Renal pelvis (tissue), 4 donors: Measurements from ENCODE around the gene OPCML. TPM values are rescaled to one million over a fixed set of nuclear protein-coding genes. Genes with fewer than 3 reads are reported as not detected.

Experiments used
- DNase-seq: peaks from one replicate; pipeline ENCODE4 v3.0.0-alpha.2; 2013
- polyA plus RNA-seq, 3 donors: library from polyadenylated mRNA; unstranded; fragments of 120-200 nt; gene quantifications; one replicate each; pipeline ENCODE4 v1.2.1, GENCODE V29; 2013; ENCODE audit not compliant: insufficient read length in 3 of 3

OPCML gene
- polyA plus RNA-seq, 3 donors = 9.9 to 14.8 (median 14.6) TPM

GRCh38 chr11:132983641-132983978 is 548.7 kb downstream of the OPCML start:
- no peak for DNase-seq

DNA sequence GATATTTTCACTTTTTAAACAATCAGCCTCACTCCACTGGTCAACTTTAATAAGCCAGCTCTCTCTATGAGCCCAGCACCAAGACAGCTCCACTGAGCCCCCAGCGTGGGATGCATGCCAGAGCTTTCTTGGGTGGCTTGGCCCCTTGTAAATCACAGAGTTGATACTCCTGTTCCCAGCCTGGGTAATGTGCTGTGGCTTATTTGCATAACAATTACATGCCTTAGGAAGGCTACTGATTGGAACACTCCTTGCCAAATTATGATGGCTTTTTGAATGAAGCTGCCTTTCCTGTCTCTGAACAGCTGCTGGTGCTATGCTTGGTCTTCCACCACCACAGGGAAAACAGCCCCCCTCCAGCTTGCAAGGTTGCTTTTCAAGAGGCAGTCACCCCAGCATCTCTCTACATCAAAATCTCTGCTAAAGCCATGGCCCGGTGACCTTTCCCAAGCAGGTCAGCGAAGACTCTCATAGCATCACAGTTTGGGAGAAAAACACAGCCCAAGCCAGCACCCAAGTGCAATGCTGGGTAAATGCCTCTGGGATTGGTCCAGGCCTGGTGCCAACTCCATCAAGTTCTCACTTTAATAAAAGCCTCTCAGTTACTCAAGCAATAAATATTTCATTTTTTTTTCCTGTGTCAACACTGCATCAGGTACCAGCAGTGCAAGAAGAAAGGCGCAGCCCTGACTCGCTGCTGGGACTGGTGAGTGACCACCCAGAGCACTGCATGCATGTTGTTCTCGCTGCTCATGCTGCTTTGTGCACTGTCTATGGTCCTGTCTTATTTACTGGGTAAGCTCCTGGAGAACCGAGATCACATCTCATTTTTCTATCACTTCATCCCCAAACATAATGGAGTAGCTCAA is 549.3 kb downstream of the OPCML start:
- no peak for DNase-seq

DNA sequence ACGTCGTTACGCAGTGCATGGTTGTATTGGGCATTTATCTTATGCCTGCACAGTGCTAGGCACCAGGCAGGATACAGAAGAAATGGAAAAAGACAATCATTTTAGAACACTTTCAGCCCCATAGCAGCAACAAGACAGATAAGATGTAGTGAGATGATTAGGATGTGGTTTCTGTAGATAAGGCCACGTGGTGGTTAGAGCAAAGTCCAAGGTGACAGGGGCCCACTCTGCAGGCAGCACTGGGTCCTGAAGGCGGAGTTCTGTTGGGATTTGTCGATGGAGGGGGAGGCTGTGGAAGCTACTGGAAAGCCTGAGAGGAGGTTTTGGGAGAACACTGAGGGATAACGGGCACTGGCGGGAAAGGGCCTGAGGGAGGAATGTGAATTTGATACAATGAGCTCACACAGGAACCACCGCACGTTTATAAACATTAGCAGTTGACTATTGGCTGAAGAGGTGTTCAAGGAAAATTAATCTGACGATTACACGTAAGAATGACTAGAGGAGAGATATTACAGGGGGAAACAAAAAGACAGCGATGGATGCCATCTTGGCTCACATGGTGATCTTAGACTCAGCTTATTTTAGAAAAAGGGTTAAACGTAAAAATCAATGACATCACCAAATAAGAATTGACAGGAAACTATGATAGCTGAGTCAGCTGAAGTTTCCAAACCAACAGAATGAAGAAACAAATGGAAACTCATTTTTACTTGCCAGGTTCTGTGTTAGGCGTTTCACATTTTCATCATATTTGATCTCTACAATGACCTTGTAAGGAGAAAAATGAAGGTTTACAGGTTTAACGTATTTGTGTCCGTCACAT is 551.0 kb downstream of the OPCML start:
- DNase-seq = no peak

GRCh38 chr11:132980670-132981069 is 551.6 kb downstream of the OPCML start:
- DNase-seq = no peak

DNA sequence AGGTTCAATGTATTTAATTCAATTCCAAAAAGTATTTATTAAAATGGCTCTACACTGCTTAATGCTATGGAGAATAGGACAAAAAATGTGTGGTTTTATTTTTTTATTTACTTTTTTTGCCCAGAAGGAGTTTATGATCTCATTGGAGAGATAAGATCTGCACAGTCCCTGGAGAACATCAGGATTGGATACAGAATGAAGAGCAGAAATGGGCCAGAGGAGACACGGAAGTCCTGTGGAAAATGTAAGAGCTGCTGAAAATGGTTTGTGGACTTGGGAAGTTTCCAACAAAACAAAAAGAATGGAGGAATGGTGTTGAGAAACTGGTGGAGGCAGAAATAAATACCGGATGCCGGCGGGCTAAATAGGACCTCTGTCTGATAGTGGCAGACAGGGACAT is 554.6 kb downstream of the OPCML start:
- DNase-seq = no peak

GRCh38 chr11:132977241-132977640 is 555.1 kb downstream of the OPCML start:
- DNase-seq = no peak

DNA sequence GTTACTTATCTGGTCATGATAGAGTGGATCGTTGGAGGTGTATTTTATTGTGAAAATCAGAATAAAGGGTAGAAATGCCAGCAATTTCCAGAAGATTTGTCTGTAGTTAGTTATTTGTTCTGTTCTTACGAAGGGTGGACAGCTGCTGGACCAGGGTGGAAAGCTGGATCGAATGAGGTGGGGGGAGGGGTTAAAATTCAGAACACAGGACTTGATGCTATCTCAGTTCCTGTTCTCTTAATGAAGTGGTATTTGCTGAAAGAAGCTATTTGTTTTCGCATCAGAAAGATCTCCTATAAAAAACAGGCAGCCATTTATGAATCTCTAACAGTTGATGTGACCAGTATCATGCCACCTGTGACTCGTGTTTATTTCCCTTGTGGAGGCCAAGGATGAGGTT is 556.2 kb downstream of the OPCML start:
- no peak for DNase-seq

GRCh38 chr11:132973686-132974085 is 558.6 kb downstream of the OPCML start:
- DNase-seq = no peak

DNA sequence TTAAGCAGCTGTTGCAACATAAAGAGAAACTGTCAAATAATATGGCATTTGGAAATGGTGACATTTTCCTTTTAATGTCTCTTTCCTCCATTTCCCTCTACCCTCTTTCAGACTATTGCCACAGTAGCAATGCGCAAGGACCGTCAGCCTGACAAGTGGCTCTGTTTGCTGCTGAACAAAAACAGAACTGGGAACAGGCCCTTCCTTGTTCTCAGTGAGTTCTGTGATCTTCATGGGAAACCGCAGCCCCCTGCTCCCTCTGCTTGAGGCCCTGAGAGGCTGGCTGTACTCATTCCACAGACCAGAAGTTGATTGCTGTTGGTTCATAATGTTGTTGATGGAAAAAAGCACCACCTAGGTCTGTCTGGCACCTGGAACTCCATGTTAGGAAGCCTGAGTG is 559.7 kb downstream of the OPCML start:
- DNase-seq = no peak

DNA sequence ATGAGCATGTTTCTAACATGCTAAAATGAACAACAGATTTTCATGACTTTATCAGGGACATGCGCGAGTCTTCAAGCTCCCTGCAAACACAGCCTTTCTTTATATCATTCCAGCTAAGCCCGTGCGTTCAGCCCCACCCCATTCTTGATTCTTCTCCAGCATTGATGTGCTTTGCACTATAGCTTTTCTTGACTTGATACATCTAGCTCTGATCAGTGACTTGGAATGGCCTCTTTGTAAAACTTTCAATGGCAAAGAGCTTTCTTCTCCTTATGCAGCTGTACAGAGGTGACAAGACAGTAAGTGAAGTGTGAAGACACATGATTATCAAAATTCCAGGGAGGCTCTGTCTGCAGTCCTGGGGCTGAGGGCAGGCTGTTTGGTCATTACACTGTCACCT is 561.0 kb downstream of the OPCML start:
- no peak for DNase-seq

DNA sequence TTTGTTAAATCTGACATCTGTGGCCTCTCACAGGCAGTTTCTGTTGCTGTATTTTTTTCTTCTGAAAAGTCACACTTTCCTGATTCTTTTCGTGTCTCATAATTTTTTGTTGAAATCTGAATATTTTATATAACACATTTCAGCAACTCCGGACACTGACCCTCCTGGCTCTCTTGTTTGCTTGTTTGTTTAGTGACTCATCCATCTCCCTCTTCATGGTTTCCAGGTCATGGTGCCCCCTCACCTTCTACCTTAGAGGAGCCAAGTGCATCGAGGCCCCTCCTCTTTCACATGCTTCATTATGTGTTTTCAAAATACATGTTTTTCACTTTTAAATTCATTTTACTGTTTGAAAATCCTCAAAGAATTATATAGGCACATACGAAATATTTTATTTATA is 562.4 kb downstream of the OPCML start:
- DNase-seq = no peak

DNA sequence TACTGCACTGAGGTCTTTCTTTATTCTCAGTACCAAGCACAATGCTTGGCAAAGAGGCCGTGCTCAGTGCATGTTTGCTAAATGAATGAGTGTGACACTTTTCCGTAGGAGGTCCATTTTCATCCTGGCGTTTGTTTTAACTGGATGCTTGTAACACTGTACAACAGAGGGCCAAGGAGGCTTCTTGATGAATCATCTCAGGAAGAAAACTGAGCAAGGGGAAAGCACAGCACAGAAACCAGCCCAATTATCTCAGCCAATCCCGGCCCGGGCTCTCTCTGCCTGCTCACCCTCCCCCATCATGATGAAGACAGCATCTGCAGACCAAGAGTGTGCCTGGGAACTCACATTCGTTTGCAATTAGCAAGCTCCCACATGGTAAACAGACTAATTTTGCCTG is 570.3 kb downstream of the OPCML start:
- no peak for DNase-seq

DNA sequence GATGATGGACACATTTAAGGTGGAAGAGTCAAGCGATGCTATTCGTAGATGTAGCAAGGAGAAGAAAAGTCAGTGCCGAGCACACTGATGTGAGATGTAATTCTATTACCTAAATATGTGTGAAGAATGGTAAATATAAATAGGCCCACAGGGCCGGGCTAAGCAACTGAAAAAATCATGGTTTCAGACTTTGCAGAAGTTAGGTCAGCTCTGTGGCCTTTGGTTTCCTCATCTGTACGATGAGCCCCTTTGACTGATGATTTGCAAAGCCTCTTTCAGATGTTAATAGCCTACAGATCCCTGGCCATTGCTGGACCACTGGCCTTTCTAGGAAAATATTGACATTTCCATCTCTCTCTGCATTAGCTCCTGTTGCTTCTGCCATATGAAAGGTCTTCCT is 570.8 kb downstream of the OPCML start:
- no peak for DNase-seq

- no peak for DNase-seq
These were observed 571.8 kb downstream of the OPCML start for GRCh38 chr11:132960273-132961078.

- DNase-seq = no peak
These were observed 572.6 kb downstream of the OPCML start for GRCh38 chr11:132959693-132960092.

DNA sequence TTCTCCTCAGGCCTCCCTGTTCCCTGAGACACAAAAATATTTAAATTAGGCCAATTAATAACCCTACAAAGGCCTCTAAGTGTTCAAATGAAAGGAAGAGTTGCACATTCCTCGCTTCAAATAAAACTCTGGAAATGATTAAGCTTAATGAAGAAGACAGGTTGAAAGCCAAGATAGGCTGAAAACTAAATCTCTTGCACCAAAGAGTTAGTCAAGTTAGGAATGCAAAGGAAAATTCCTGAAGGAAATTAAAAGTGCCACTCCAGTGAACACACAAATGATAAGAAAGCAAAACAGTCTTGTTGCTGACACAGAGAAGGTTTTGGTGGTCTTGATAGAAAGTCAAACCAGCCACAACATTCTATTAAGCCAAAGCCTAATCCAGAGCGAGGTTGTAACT is 574.4 kb downstream of the OPCML start:
- DNase-seq = no peak

DNA sequence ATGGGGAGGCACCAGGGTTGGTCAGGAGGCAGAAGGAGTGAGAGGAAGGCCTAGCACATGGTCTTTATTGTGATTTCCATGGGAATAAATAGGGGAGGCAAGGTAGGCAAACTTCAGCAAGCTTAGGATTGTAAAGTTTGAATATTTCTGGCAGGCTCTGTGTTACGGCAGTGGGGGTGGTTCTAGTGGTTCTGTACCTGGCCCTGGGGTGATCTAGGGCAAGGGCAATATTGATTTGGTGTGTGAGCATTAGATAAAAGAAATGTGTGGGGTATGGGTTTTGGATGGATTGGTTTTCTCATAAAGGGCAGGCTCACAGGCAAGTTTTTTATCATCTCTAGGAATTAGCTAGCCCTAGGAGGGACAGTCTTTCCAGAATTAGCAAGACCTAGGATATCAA is 584.0 kb downstream of the OPCML start:
- no peak for DNase-seq

- DNase-seq = no peak
These were observed 587.7 kb downstream of the OPCML start for GRCh38 chr11:132944569-132944944.

- no peak for DNase-seq
These were observed 588.4 kb downstream of the OPCML start for GRCh38 chr11:132943706-132944568.

DNA sequence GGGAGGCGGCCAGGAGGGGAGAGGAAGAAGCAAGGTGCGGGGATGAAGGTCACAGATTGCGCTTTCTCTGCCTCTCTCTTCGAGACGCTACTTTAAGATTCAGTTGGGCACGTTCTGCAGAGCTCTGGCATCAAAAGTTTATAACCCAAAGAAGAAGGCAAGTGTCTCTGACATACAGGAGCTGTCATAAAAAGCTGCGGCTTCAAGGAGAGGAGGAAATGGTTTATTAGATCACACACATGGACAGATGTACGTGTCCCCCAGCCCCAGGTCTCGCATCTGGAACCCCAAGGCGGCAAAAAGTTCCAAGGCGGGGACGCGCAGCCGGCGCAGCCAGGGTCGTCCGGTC is 589.0 kb downstream of the OPCML start:
- DNase-seq = no peak

GRCh38 chr11:132942611-132943356 is 589.5 kb downstream of the OPCML start:
- no peak for DNase-seq
